CD14-positive monocyte (primary cell): ENCODE measurements around the gene HIVEP3. TPM values are rescaled to one million over a fixed set of nuclear protein-coding genes. Genes with fewer than 3 reads are reported as not detected.
"Not testable (repeated sequence)": the region's sequence is repeated elsewhere in the genome, so short reads cannot be mapped to it uniquely, and the experiment has no call there.

Experiments
- DNase-seq, 3 donors: peaks; one replicate each; pipeline ENCODE4 v3.0.0-alpha.2; 2011 to 2022
- H2AFZ ChIP-seq: 2 replicates; pipeline ENCODE4 v1.6.0; 2012; ENCODE audit warnings: mild to moderate bottlenecking, low read depth, low read length, inconsistent platforms; ENCODE audit not compliant: insufficient read depth, poor library complexity, severe bottlenecking
- H3K27ac ChIP-seq, 2 donors: 1 replicate in 1 of 2; 2 replicates in 1 of 2; pipeline ENCODE4 v1.5.1; 2012 to 2013; ENCODE audit warnings: low read length in 2 of 2, control low read depth in 1 of 2, inconsistent platforms in 1 of 2, low read depth in 1 of 2, mild to moderate bottlenecking in 1 of 2
- H3K27me3 ChIP-seq, 2 donors: one replicate each; pipeline versions ENCODE4 v1.6.0 to v1.6.1; 2011 to 2013; ENCODE audit warnings: low read length in 2 of 2; ENCODE audit not compliant: control insufficient read depth in 2 of 2, insufficient read depth in 2 of 2
- H3K36me3 ChIP-seq, 2 donors: replicated peaks in 1 of 2; 1 replicate in 1 of 2; 2 replicates in 1 of 2; pipeline versions ENCODE4 v1.5.1 to v1.6.1; 2012 to 2013; ENCODE audit warnings: low read length in 2 of 2, control low read depth in 1 of 2, inconsistent platforms in 1 of 2, mild to moderate bottlenecking in 1 of 2; ENCODE audit not compliant: insufficient read depth in 2 of 2, control insufficient read depth in 1 of 2
- H3K4me1 ChIP-seq, 2 donors: 1 replicate in 1 of 2; 2 replicates in 1 of 2; pipeline versions ENCODE4 v1.5.1 to v1.6.1; 2012 to 2013; ENCODE audit warnings: low read length in 2 of 2, control low read depth in 1 of 2, inconsistent platforms in 1 of 2, mild to moderate bottlenecking in 1 of 2, moderate library complexity in 1 of 2; ENCODE audit not compliant: insufficient read depth in 2 of 2, control insufficient read depth in 1 of 2
- H3K4me2 ChIP-seq: replicated peaks from 2 replicates; pipeline ENCODE3; 2012; ENCODE audit warnings: low read length, moderate library complexity, mild to moderate bottlenecking; ENCODE audit not compliant: poor library complexity, severe bottlenecking; ENCODE audit errors: extremely low read depth
- H3K4me3 ChIP-seq, 3 experiments: fragments of 200-600 bp in 1 of 3; sonication (generic) in 1 of 3; replicated peaks in 1 of 3; 1 replicate in 2 of 3; 2 replicates in 1 of 3; pipeline ENCODE4 v1.5.1; 2011 to 2013; ENCODE audit warnings: low read length in 3 of 3, mild to moderate bottlenecking in 3 of 3, control low read depth in 2 of 3, low read depth in 2 of 3, inconsistent platforms in 1 of 3, moderate library complexity in 1 of 3
- H3K79me2 ChIP-seq: 2 replicates; pipeline ENCODE4 v1.6.0; 2012; ENCODE audit warnings: mild to moderate bottlenecking, control low read depth, inconsistent platforms, low read length, moderate library complexity; ENCODE audit not compliant: insufficient read depth
- H3K9ac ChIP-seq: 2 replicates; pipeline ENCODE4 v1.6.0; 2017; ENCODE audit warnings: low read length, mild to moderate bottlenecking; ENCODE audit not compliant: insufficient read depth, poor library complexity, severe bottlenecking
- H3K9me3 ChIP-seq, 2 donors: replicated peaks in 1 of 2; 1 replicate in 1 of 2; 2 replicates in 1 of 2; pipeline versions ENCODE4 v1.5.1 to v1.6.1; 2012 to 2013; ENCODE audit warnings: low read length in 2 of 2, control low read depth in 1 of 2; ENCODE audit not compliant: control insufficient read depth in 1 of 2, insufficient read depth in 1 of 2
- H4K20me1 ChIP-seq: 2 replicates; pipeline ENCODE4 v1.6.0; 2012; ENCODE audit warnings: mild to moderate bottlenecking, low read length, control low read depth, moderate library complexity; ENCODE audit not compliant: insufficient read depth
- H3K27ac Mint-ChIP-seq, 7 donors: one replicate each; pipeline ENCODE4 v1.8.0; 2020; ENCODE audit warnings: mild to moderate bottlenecking in 7 of 7, mixed read lengths in 7 of 7, moderate library complexity in 6 of 7, inconsistent platforms in 2 of 7
- H3K27me3 Mint-ChIP-seq, 3 donors: one replicate each; pipeline ENCODE4 v1.8.0; 2021 to 2022; ENCODE audit warnings: low read depth in 3 of 3, mild to moderate bottlenecking in 3 of 3, mixed read lengths in 3 of 3, moderate library complexity in 3 of 3, inconsistent platforms in 1 of 3
- H3K36me3 Mint-ChIP-seq, 2 donors: one replicate each; pipeline ENCODE4 v1.8.0; 2020; ENCODE audit warnings: mixed read lengths in 2 of 2, inconsistent platforms in 1 of 2, mild to moderate bottlenecking in 1 of 2
- H3K4me1 Mint-ChIP-seq: one replicate; pipeline ENCODE4 v1.8.0; 2020; ENCODE audit warnings: mild to moderate bottlenecking, mixed read lengths
- H3K4me3 Mint-ChIP-seq, 2 donors: one replicate each; pipeline ENCODE4 v1.8.0; 2020; ENCODE audit warnings: mild to moderate bottlenecking in 2 of 2, mixed read lengths in 2 of 2, moderate library complexity in 1 of 2
- H3K9me3 Mint-ChIP-seq, 7 donors: one replicate each; pipeline ENCODE4 v1.8.0; 2020 to 2022; ENCODE audit warnings: mixed read lengths in 7 of 7, mild to moderate bottlenecking in 6 of 7, moderate library complexity in 6 of 7, inconsistent platforms in 2 of 7
- WGBS: methylation state at CpG from one replicate; pipeline ENCODE4 v1.1.5; 2013; ENCODE audit warnings: missing lambda C conversion rate; ENCODE audit not compliant: insufficient coverage; 5-methylcytosine and 5-hydroxymethylcytosine counted together
- intact Hi-C, 2 donors: fragments of 100-400 bp; cut with micrococcal nuclease; formaldehyde crosslinking; loops; one replicate each; pipeline versions ENCODE4 v1.15.0 to v1.15.1; 2023
- polyA plus RNA-seq, 3 donors: library from polyadenylated mRNA; depleted of rRNA in 1 of 3; unstranded in 2 of 3; stranded (reverse) in 1 of 3; fragments of 300-500 nt in 2 of 3; fragments of >200 nt in 1 of 3; fragmentation: Illumina TruSeq in 2 of 3; gene quantifications; 1 replicate in 2 of 3; 2 replicates in 1 of 3; pipeline ENCODE4 v1.2.3, GENCODE V29; 2012 to 2021
- TF ChIP-seq, protein P1 (sequence below): fragments of 200-600 bp; IDR thresholded peaks from one replicate; pipeline ENCODE4 v1.8.0; 2022; ENCODE audit warnings: antibody characterized with exemption, mild to moderate bottlenecking

Gene HIVEP3
- polyA plus RNA-seq, 3 donors: 1.2 to 3.7 (median 1.8) TPM

DNA sequence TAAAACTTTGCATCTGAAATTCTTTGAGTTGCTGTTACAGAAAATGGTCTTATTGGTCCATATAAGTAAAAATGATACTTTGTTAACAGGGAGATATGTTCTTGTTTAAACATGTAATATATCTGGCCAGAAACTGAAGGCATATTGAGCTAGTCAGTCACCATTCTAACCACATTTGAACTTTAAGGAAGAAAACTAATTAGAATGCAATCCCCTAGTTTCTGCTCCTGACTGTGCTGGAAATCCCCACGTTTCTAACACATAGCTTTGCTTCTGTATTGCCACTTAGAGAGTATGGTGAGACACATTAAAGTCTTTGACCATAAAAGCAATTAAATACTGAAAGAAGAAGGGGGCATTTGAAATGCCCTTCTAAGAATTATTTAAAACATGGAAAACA is 32.1 kb upstream of the HIVEP3 start:
- no CpG with 5 or more reads among the region's 1 CpG for WGBS
- Mint-ChIP-seq H3K36me3 (no peaks in the 10 kb centered on the region), H3K27me3 (no peaks in the 10 kb centered on the region), H3K27ac (no peak overlapping the region), H3K4me1 (peaks cover 5% of the 10 kb centered on the region), H3K9me3 (peaks cover 3 to 20% (median 13%) of the 10 kb centered on the region in 7 donors), H3K4me3 (no peak overlapping the region)
- H3K4me2 ChIP-seq: no peak overlapping the region
- no peaks in the 10 kb centered on the region for H3K36me3 ChIP-seq
- intact Hi-C loops: no loop called here
- H3K4me1 ChIP-seq: no peaks in the 10 kb centered on the region
- no peak overlapping the region for H2AFZ ChIP-seq
- no peak overlapping the region for H3K9ac ChIP-seq
- H3K4me3 ChIP-seq: no peak overlapping the region
- no peak overlapping the region for H3K27ac ChIP-seq
- peaks cover 0 to 7% of the 10 kb centered on the region in 2 donors for H3K9me3 ChIP-seq
- no peaks in the 10 kb centered on the region for H3K27me3 ChIP-seq
- H4K20me1 ChIP-seq: no peaks in the 10 kb centered on the region
- no peak for DNase-seq
- H3K79me2 ChIP-seq: no peaks in the 10 kb centered on the region
- TF ChIP-seq, protein P1, sequence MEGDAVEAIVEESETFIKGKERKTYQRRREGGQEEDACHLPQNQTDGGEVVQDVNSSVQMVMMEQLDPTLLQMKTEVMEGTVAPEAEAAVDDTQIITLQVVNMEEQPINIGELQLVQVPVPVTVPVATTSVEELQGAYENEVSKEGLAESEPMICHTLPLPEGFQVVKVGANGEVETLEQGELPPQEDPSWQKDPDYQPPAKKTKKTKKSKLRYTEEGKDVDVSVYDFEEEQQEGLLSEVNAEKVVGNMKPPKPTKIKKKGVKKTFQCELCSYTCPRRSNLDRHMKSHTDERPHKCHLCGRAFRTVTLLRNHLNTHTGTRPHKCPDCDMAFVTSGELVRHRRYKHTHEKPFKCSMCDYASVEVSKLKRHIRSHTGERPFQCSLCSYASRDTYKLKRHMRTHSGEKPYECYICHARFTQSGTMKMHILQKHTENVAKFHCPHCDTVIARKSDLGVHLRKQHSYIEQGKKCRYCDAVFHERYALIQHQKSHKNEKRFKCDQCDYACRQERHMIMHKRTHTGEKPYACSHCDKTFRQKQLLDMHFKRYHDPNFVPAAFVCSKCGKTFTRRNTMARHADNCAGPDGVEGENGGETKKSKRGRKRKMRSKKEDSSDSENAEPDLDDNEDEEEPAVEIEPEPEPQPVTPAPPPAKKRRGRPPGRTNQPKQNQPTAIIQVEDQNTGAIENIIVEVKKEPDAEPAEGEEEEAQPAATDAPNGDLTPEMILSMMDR: no peak

DNA sequence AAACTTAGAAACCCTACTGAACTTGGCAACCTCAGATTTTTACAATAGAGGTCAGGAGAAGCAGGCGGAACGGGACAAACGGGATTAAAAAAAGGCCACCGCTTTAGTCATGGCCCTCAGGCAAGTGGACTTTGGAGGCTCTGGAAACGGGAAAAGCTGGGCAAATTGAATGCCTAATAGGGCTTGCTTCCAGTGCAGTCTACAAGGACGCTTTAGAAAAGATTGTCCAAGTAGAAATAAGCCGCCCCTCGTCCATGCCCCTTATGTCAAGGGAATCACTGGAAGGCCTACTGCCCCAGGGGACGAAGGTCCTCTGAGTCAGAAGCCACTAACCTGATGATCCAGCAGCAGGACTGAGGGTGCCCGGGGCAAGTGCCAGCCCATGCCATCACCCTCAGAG is 27.2 kb upstream of the HIVEP3 start:
- H3K4me1 Mint-ChIP-seq, H3K27me3 Mint-ChIP-seq, H3K4me3 ChIP-seq, H3K27ac ChIP-seq, H3K36me3 ChIP-seq, H2AFZ ChIP-seq, H3K36me3 Mint-ChIP-seq, H3K9ac ChIP-seq, H3K9me3 ChIP-seq, H3K4me3 Mint-ChIP-seq, H3K79me2 ChIP-seq, H3K4me2 ChIP-seq, H3K27me3 ChIP-seq, H4K20me1 ChIP-seq, H3K27ac Mint-ChIP-seq, H3K4me1 ChIP-seq, DNase-seq, intact Hi-C loops: not testable (repeated sequence)
- peaks cover 9 to 24% (median 17%) of the 10 kb centered on the region in 7 donors for H3K9me3 Mint-ChIP-seq
- WGBS: 100% methylated on average over 10 of the region's 10 CpGs
